BJ (cell line): Measurements from ENCODE around the gene SLC7A6OS. TPM values are rescaled to one million over a fixed set of nuclear protein-coding genes. Genes with fewer than 3 reads are reported as not detected.

Source experiments
- CTCF ChIA-PET: fragments of 350-600 bp; formaldehyde crosslinking; extraction: SDS; loops from one replicate; lab custom pipeline; 2021; ENCODE audit warnings: antibody characterized with exemption, inconsistent platforms; lab: Yijun Ruan, JAX
- POLR2A ChIA-PET: fragments of 300-600 bp; sonication (Branson Sonifier 250); formaldehyde crosslinking; extraction: SDS; loops from one replicate; lab custom pipeline; 2021; ENCODE audit warnings: antibody characterized with exemption; lab: Charles Lee
- DNase-seq: peaks from one replicate; pipeline ENCODE4 v3.0.0-alpha.2; 2011; ENCODE audit warnings: low read depth
- H3K27me3 ChIP-seq: 2 replicates; pipeline ENCODE4 v1.6.0; 2011; ENCODE audit warnings: low read length; ENCODE audit not compliant: control insufficient read depth, insufficient read depth
- H3K36me3 ChIP-seq: 2 replicates; pipeline ENCODE4 v1.5.1; 2011; ENCODE audit warnings: low read length; ENCODE audit not compliant: control insufficient read depth, insufficient read depth
- H3K4me3 ChIP-seq: 2 replicates; pipeline ENCODE4 v1.5.1; 2011; ENCODE audit warnings: low read depth, mild to moderate bottlenecking, control low read depth, low read length
- polyA plus RNA-seq: library from polyadenylated mRNA; depleted of rRNA; stranded (reverse); fragments of >200 nt; gene quantifications from 2 replicates; pipeline ENCODE4 v1.2.3, GENCODE V29; 2011
- TF ChIP-seq, protein P1 (sequence below): IDR thresholded peaks from 2 replicates; pipeline ENCODE4 v1.5.1; 2011; ENCODE audit warnings: low read depth, mild to moderate bottlenecking, control low read depth, inconsistent platforms, low read length, moderate library complexity; ENCODE audit not compliant: insufficient read depth

SLC7A6OS gene
- polyA plus RNA-seq, 1 experiment, result 5.3 TPM

- H3K4me3 ChIP-seq, result no peak overlapping the region
- TF ChIP-seq, protein P1, sequence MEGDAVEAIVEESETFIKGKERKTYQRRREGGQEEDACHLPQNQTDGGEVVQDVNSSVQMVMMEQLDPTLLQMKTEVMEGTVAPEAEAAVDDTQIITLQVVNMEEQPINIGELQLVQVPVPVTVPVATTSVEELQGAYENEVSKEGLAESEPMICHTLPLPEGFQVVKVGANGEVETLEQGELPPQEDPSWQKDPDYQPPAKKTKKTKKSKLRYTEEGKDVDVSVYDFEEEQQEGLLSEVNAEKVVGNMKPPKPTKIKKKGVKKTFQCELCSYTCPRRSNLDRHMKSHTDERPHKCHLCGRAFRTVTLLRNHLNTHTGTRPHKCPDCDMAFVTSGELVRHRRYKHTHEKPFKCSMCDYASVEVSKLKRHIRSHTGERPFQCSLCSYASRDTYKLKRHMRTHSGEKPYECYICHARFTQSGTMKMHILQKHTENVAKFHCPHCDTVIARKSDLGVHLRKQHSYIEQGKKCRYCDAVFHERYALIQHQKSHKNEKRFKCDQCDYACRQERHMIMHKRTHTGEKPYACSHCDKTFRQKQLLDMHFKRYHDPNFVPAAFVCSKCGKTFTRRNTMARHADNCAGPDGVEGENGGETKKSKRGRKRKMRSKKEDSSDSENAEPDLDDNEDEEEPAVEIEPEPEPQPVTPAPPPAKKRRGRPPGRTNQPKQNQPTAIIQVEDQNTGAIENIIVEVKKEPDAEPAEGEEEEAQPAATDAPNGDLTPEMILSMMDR, result no peak
- POLR2A ChIA-PET, result no interaction called here
- H3K36me3 ChIP-seq, result peaks cover 20% of the 10 kb centered on the region
- DNase-seq, result no peak
- CTCF ChIA-PET, result interaction anchor here (0.5 to 2.1 kb wide), 7 partner anchors 10 to 94 kb away, joined by 3 to 14 read pairs (median 4); partner anchors contain the start of gene SLC7A6
- H3K27me3 ChIP-seq, result no peaks in the 10 kb centered on the region
These were observed 27.8 kb upstream of the SLC7A6OS start for GRCh38 chr16:68338326-68339119.

DNA sequence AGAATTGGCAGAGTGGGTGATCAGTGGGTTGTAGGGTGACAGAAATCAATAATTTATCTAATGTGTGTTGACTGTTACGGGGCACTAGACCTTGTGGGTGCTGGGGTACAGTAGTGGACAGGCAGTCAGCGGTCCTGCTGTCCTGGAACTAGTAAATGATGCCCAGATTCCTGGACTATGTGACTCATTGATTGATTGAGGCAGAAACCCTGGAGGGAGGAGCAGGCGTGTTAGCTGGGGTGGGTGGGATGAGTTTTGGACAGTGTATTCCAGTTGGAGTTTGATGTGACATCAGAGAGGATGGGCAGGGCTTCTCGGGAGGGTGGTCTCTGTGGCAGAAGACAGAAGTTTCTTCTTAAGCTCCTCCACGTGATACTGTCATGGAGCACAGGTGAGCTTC is 24.4 kb upstream of the SLC7A6OS start:
- TF ChIP-seq, protein P1, result no peak
- Histone ChIP-seq H3K4me3 (no peak overlapping the region), H3K36me3 (peaks cover 14% of the 10 kb centered on the region), H3K27me3 (no peaks in the 10 kb centered on the region)
- CTCF ChIA-PET, result interaction anchor here (1.0 to 4.7 kb wide), 4 partner anchors 13 to 73 kb away, joined by 3 to 33 read pairs (median 12); partner anchors contain the start of gene SLC7A6
- POLR2A ChIA-PET, result interaction anchor here (0.6 kb wide), 1 partner anchor 1261 kb away, joined by 3 read pairs; no protein-coding TSS in a partner anchor
- DNase-seq, result no peak

DNA sequence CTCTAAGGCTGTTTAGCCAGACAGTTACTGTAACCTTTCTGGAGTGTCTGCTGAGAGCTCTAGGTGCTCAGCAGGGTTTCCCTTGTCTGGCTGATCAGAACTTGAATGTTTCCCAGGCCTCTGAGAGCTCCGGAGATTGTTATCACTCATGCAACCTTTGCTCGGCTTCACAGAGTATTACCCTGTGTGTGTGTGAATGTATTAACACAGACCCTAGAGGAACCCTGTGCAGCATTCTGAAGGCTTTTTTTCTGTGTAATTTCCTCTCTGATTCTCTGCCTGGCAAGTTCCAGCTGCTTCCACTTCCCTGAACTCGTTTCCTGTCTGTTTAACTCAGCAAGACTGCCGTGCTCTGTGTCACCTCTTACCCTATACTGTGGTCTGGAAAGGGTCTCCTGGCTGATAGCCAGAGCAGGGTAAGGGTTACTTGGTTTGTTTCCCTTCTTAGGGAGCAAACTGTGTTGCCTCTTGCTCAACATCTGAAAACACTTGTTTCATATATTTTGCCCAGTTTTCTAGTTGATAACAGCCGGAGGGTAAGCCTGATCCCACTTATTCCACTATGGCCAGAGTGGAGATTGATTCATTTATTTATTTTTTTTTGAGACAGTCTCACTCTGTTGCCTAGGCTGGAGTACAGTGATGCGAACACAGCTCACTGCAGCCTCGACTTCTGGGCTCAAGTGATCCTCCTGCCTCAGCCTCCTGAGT is 21.8 kb upstream of the SLC7A6OS start:
- TF ChIP-seq, protein P1, result no peak
- Histone ChIP-seq H3K4me3 (no peak overlapping the region), H3K27me3 (no peaks in the 10 kb centered on the region), H3K36me3 (peaks cover 3% of the 10 kb centered on the region; the same call in 1 of the 2 replicates)
- ChIA-PET CTCF (interaction anchor here (0.7 to 4.7 kb wide), 7 partner anchors 13 to 95 kb away, joined by 3 to 33 read pairs (median 4); partner anchors contain the start of gene SLC7A6), POLR2A (no interaction called here)
- no peak for DNase-seq

- ChIA-PET CTCF (interaction anchor here (0.7 to 4.7 kb wide), 8 partner anchors 13 to 94 kb away, joined by 3 to 33 read pairs (median 4); partner anchors contain the start of gene SLC7A6), POLR2A (no interaction called here)
- Histone ChIP-seq H3K27me3 (no peaks in the 10 kb centered on the region), H3K4me3 (no peak overlapping the region), H3K36me3 (peaks cover 3% of the 10 kb centered on the region; the same call in 1 of the 2 replicates)
- TF ChIP-seq, protein P1, result no peak
- no peak for DNase-seq
These were observed 21.2 kb upstream of the SLC7A6OS start for GRCh38 chr16:68331879-68332410.
